ENCODE data around the gene TMEM271.

TMEM271 gene

DNA sequence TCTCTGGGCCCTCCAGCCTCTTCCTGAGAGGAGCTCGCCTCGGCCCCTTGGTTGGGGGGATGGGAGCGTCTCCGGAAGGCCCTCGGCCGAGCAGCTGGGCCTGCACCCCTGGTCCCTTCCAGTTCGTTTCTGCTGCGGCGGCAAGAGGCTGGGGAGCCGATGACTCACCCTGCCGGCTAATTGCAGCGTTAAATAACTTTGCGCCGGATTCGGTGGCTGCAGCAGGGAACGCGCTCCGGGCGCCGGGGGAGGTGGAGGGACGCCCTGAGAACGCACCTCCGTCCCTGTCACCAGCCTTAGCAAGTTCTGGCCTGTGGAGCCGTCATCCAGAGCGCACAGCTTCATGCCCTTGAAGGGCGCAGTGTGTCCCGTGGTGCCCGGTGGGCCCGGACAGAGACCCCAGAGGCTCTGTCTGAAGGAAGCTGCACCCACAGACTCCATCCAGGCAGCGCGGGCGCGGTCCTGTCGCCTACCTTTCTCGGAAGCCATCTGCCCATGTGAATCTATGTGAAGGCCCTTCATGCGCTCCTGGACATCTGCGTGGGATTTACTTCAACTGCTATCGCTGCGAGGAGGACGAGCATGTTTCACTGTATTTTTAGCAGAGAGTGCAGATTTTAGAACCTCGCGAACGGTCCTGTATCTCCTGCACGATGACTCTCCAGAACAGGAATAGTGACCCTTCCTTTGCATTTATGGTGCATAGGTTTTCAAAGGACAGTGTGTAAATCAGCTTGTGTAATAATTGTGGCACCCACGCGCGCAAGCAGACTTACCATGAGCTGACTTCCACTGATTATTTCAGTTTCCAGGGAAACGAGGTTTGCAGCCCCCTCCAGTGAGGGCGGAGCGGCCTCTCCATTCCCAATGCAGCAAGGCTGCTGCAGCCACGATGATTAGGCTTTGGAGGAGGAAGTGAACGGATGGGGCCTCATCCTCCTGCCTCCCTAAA lies 1.7 kb upstream of the TMEM271 start:
- H3K4me1 Mint-ChIP-seq, result peaks cover 6% of the 10 kb centered on the region
- no peak overlapping the region for H3K4me3 Mint-ChIP-seq
- no peak overlapping the region for H3K27ac Mint-ChIP-seq
- ATAC-seq (ENCODE audit: low read depth) (no peak), DNase-seq (ENCODE audit: low spot score in 2 of 2) (no peak)
- H3K36me3 Mint-ChIP-seq, result peaks cover 2% of the 10 kb centered on the region
- peaks cover 28% of the 10 kb centered on the region for H3K27me3 Mint-ChIP-seq
- H3K9me3 Mint-ChIP-seq, result no peaks in the 10 kb centered on the region

DNA sequence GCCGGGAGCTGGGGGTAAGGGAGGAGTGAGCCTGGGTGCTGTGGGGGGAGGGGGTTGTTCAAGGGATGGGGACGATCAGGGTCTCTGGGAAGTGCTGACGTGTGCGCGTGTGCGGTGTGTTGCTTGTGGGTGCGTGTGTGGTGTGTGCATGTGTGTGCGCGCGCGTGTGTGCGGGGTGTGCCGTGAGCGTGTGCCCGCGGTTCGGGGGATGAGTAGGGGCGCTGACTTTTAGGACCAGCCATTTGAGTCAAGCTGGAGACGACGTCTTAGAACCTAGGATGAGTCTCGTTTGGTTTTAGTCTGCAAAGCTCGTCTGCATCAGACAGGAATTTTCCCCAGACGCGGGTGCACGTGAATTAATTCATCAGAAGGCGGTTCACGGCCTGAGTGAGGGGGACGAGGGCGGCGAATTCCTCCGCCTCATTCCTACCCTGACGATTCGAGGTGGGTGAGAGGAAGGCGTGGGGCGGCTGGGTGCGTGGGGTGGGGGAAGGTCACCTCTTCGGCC lies 950 bp upstream of the TMEM271 start:
- Mint-ChIP-seq H3K36me3 (peaks cover 4% of the 10 kb centered on the region), H3K4me3 (peak overlapping the region; percentile 49), H3K27ac (no peak overlapping the region), H3K9me3 (peaks cover 2% of the 10 kb centered on the region), H3K27me3 (peaks cover 31% of the 10 kb centered on the region), H3K4me1 (peaks cover 6% of the 10 kb centered on the region)
- DNase-seq (ENCODE audit: low spot score in 2 of 2) (no peak), ATAC-seq (ENCODE audit: low read depth) (no peak)

DNA sequence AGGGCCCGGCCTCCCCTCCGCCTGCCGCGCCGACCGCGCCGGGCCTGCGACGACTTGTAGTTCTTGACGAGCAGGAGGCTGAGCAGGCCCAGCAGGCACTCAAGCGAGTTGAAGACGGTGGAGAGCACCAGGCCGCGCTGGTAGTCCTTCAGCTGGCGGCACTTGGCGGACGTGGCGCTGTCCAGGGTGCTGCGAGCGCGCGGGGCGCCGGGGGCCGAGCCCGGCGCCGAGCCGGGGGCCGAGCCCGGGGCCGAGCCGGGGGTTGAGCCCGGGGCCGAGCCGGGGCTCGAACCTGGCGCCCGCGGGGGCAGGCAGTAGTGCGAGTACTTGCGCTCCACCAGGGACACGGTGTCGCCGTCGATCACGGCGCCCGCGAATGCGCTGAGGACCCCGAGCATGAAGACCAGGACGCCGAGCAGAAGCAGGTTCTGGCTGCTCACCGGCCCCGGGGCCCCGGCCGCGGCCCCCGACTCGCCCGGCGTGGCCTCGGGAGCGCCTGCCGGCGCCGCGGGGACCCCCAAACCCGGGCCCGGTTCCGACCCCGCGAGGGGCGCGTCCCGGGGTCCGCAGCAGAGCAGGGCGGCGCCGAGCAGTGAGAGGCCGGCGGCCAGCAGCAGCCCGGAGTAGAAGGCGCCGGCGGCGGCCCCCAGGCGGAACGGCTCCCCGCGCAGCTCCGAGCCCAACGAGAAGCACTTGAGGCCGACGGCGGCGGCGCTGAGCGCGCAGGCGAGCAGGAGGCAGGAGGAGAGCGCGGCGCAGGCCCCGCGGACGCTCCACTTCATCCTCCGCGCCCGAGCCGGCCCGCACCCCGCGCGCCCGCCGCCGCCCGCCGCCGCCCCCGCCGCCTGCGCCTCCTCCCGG lies 584 bp downstream of the TMEM271 start:
- Mint-ChIP-seq H3K4me3 (no peak overlapping the region), H3K27me3 (peaks cover 43% of the 10 kb centered on the region), H3K27ac (no peak overlapping the region), H3K4me1 (peaks cover 6% of the 10 kb centered on the region), H3K9me3 (peaks cover 8% of the 10 kb centered on the region), H3K36me3 (peaks cover 7% of the 10 kb centered on the region)
- ATAC-seq (ENCODE audit: low read depth), result no peak
- DNase-seq (ENCODE audit: low spot score in 2 of 2), result no peak

DNA sequence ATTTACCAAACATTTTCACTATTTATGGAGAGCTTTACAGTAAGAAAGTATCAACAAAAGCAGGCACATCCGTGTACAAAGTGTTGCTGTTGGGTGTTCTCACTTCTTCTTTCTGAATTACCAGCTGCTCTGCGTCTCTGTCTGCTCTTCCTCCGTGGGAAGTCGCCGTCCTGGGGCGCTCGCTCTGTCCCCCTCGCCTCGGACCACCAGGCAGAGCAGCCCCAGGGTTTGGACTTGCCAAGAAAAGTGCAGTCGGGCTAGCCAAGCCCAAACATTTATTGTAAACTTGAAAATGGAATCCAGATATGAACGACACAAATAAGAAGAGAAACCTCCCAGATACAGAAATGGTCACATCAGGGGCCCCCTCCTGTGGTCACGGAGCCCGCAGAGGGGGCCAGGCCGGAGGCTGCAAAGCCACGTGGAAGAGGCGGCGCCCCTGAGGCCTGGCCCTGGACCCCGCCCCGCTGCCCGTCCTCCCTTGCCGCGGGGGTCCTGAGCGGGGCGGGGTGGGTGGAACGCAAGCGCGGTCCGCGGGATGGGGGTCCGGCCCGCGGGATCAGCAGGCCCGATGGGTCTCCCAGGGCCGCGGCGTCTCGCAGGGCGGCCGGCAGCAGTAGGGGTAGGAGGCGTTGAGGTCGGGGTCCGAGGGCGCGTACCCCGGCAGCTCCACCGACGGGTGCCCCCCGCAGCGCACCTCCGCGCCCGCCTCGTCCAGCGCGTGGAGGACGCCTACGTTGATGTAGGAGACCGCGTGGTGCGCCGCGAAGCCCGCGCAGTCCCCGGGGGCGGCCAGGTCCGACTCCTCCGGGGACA lies 1.5 kb downstream of the TMEM271 start:
- no peak for ATAC-seq (ENCODE audit: low read depth)
- Mint-ChIP-seq H3K27me3 (peaks cover 46% of the 10 kb centered on the region), H3K9me3 (peaks cover 8% of the 10 kb centered on the region), H3K36me3 (peaks cover 7% of the 10 kb centered on the region), H3K4me1 (peaks cover 6% of the 10 kb centered on the region), H3K4me3 (peak overlapping the region; percentile 55), H3K27ac (no peak overlapping the region)
- DNase-seq (ENCODE audit: low spot score in 2 of 2), result no peak

DNA sequence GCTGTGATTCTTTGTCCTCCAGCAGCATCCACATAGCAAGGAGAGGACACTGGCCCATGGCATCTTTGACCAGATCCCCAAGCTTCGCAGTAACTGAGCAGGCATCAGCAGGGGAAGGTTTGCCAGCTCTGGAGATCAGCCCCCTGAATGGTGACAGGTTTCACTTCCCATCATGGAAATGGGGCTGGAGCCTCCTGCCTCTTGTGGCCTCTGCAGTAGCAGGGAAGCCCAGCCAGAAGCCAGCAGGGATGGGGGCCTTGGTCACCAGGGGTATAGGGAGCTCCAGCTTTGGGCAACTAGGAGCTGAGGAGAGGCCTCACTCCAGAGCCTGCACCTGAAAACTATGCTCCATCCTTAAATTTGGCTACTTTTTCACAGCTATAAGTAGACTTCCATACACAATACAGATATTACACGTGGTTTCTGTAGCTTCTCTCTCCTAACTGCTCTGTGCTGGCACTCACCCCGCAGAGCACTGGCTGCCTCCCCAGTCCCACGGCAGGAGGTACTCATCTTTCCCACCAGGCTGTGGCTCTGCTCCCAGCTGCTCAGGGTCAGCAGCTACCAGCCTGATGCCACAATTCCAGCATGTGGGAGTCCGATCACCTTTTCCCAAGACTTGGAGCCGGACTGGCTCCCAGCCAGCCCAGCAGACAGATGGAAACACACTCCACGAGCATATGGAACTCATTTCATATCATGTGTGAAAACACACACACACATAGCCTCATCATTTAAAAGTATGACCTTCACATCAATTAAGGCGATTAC lies 2.8 kb downstream of the TMEM271 start:
- no peak overlapping the region for H3K4me3 Mint-ChIP-seq
- DNase-seq (ENCODE audit: low spot score in 2 of 2), result no peak
- H3K27ac Mint-ChIP-seq, result no peak overlapping the region
- peaks cover 8% of the 10 kb centered on the region for H3K9me3 Mint-ChIP-seq
- H3K27me3 Mint-ChIP-seq, result peaks cover 44% of the 10 kb centered on the region
- no peak for ATAC-seq (ENCODE audit: low read depth)
- peaks cover 7% of the 10 kb centered on the region for H3K36me3 Mint-ChIP-seq
- H3K4me1 Mint-ChIP-seq, result peaks cover 6% of the 10 kb centered on the region

DNA sequence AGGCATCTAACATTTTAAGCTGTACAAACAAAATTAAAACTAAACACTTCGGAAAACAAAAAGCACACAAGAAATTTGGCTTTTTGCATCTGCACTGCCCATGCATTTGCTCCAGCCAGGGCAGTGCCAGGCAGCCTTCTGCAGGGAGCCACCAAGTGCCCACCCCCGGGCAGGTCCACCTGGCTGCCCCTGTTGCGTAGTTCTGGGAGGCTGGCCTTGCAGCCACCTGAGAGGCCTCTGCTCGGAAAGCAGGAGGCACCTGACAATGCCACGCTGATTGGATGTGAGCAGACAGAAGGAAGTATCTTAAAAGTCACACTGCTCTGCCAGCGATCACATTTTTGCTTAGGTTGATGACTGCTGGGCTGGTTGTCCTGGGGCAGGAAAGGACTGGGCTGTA lies 3.5 kb downstream of the TMEM271 start:
- DNase-seq (ENCODE audit: low spot score in 2 of 2) (no peak), ATAC-seq (ENCODE audit: low read depth) (no peak)
- Mint-ChIP-seq H3K27ac (no peak overlapping the region), H3K27me3 (peaks cover 43% of the 10 kb centered on the region), H3K9me3 (peaks cover 8% of the 10 kb centered on the region), H3K36me3 (peaks cover 7% of the 10 kb centered on the region), H3K4me3 (no peak overlapping the region), H3K4me1 (peaks cover 6% of the 10 kb centered on the region)

DNA sequence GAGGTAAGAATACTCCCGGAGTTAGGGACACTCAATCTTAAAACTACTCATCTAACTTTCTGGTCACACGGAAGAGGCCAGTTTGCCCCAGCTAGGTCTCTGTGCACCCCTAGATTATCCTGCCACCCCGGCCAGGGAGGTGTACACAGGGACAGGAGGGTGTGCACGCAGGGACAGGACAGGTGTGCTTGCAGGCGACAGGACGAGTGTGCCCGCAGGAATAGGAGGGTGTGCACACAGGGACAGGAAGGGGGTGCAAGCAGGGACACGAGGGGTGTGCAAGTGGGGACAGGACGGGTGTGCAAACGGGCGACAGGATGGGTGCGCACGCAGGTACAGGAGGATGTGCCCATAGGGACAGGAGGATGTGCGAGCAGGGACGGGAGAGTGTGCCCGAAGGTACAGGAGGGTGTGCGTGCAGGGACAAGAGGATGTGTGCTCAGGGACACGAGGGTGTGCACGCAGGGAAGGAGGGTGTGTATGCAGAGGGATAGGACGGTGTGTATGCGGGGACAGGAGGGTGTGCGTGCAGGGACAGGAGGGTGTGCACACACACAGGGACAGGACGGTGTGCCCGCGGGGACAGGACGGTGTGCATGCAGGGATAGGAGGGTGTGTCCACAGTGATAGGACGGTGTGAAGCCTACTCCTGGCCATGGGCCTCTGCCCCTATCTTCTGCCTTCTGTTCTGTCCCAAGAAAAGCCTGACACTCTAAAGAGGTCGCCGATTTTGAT lies 4.1 kb downstream of the TMEM271 start:
- Mint-ChIP-seq H3K4me3 (no peak overlapping the region), H3K4me1 (peaks cover 4% of the 10 kb centered on the region), H3K9me3 (peaks cover 8% of the 10 kb centered on the region), H3K27me3 (peaks cover 41% of the 10 kb centered on the region), H3K27ac (no peak overlapping the region), H3K36me3 (peaks cover 7% of the 10 kb centered on the region)
- ATAC-seq (ENCODE audit: low read depth) (no peak), DNase-seq (ENCODE audit: low spot score in 2 of 2) (no peak)

DNA sequence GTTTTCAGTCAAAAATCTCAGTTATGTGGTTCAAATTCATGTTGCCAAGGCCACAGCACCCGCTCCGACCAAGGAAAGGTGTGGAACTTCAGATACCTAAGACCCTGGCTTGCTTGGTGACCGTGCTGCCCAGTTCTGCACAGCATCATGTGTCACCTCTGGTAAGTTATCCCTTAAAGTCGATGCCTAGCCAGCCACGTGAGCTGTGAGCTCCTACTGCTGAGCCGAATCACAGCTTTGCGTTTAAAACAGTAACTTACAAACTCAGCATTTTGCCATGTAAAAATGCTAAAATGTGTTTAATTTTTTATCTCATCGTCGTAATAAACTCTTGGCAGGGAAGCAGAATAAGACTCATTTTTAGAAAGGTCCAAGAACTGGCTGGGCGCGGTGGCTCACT lies 5.3 kb downstream of the TMEM271 start:
- Mint-ChIP-seq H3K4me3 (no peak overlapping the region), H3K27ac (no peak overlapping the region), H3K27me3 (peaks cover 38% of the 10 kb centered on the region), H3K36me3 (peaks cover 7% of the 10 kb centered on the region), H3K9me3 (peaks cover 8% of the 10 kb centered on the region), H3K4me1 (peaks cover 2% of the 10 kb centered on the region)
- ATAC-seq (ENCODE audit: low read depth) (no peak), DNase-seq (ENCODE audit: low spot score in 2 of 2) (no peak)

DNA sequence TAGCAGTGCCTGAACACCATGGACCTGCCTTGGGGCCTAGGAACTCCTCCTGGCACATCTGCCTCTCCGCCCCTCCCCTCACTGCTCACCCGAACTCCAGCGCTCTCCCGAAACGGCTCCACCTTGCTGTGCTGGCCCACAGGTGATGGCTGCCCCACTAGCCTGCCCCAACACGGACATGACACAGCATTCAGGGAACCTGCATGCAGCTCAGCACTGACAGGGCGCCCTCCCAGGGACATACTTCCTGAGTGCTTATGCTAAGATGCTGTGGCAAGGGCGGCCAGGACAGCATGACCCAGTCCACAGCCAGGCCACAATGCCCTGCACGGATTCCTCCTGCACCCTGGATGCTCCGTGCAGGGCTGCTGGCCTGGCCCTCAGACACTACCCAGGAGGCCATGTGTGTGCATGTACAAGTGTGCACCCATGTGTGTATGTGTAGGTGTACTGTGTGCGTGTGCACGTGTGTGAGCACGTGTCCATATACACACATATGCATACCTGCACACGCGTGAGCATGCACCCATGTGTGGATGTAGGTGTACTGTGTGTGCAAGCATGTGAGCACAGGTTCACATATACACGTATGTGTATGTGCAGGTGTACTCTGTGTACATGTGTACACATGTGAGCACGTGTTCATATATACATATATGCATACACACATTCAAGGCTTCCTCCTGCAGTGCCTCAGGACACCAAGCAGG lies 6.0 kb downstream of the TMEM271 start:
- peaks cover 38% of the 10 kb centered on the region for H3K27me3 Mint-ChIP-seq
- DNase-seq (ENCODE audit: low spot score in 2 of 2) (no peak), ATAC-seq (ENCODE audit: low read depth) (no peak)
- peaks cover 10% of the 10 kb centered on the region for H3K9me3 Mint-ChIP-seq
- H3K4me3 Mint-ChIP-seq, result no peak overlapping the region
- H3K27ac Mint-ChIP-seq, result no peak overlapping the region
- H3K4me1 Mint-ChIP-seq, result peaks cover 2% of the 10 kb centered on the region
- H3K36me3 Mint-ChIP-seq, result peaks cover 7% of the 10 kb centered on the region

DNA sequence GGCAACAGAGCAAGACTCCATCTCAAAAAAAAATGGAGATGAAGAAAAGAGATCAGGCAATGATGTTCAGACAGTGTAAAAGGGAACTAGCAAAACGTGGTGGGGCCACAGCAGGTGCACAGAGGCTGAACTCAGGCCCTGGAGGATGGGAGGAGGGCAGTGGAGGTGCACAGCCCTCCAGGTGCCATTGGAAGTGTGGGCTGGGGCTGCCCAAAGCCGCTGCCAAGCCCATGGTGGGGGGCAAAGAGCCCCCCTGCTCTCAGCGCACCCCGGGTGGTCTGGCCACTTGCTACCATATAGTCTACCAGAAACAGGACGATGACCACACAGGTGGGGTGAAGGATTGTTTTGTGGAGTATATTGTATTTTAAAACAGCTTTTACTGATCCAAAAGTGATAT lies 7.1 kb downstream of the TMEM271 start:
- Mint-ChIP-seq H3K27ac (no peak overlapping the region), H3K27me3 (peaks cover 36% of the 10 kb centered on the region), H3K36me3 (peaks cover 5% of the 10 kb centered on the region), H3K9me3 (peaks cover 16% of the 10 kb centered on the region), H3K4me1 (no peaks in the 10 kb centered on the region), H3K4me3 (no peak overlapping the region)
- no peak for ATAC-seq (ENCODE audit: low read depth)
- no peak for DNase-seq (ENCODE audit: low spot score in 2 of 2)

DNA sequence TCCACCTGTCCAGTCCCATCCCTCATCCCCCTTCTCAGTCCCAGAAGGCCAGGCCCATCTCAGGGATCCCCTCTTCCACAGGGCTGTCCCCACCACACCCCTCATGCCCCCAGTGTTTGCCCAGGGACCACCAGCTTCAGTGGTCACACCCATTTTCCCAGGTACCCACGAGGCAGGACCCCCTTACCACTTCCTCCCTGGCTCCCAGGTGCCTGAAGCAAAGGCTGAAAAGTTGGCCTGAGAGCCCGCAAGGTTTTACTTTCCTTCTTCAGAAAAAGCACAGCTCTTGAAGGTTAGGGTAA lies 7.8 kb downstream of the TMEM271 start:
- Mint-ChIP-seq H3K9me3 (peaks cover 21% of the 10 kb centered on the region), H3K4me1 (no peaks in the 10 kb centered on the region)

More for the DNA sequence above, 7.8 kb downstream of the TMEM271 start:
- ATAC-seq (ENCODE audit: low read depth) (no peak), DNase-seq (ENCODE audit: low spot score in 2 of 2) (no peak)
- Mint-ChIP-seq H3K36me3 (peaks cover 5% of the 10 kb centered on the region), H3K4me3 (no peak overlapping the region), H3K27me3 (peaks cover 33% of the 10 kb centered on the region), H3K27ac (no peak overlapping the region)
